IMR-90 (cell line): ENCODE data around the gene FAM83E. TPM values are rescaled to one million over a fixed set of nuclear protein-coding genes. Genes with fewer than 3 reads are reported as not detected.

Experiments used
- ATAC-seq: fragments of 200-7000 bp; cut with Tn5 transposase; 2 replicates; pipeline ENCODE4 v1.9.1; 2020; ENCODE audit warnings: low read depth, mild to moderate bottlenecking, moderate library complexity
- BruUV-seq: library from RNA; stranded (reverse); fragments of 400-500 nt; replicated peaks from 2 replicates; lab custom pipeline; 2021; lab: Mats Ljungman, UMichigan
- CTCF ChIA-PET: fragments of 300-600 bp; formaldehyde crosslinking; extraction: SDS; loops from one replicate; lab custom pipeline; 2021; ENCODE audit warnings: antibody characterized with exemption; lab: Yijun Ruan, JAX
- POLR2A ChIA-PET: fragments of 300-600 bp; sonication (Branson Sonifier 250); formaldehyde crosslinking; loops from one replicate; lab custom pipeline; 2022; ENCODE audit warnings: antibody characterized with exemption; ENCODE audit not compliant: unreplicated experiment; lab: Charles Lee
- DNase-seq: peaks from one replicate; pipeline ENCODE4 v3.0.0; 2013
- H2AFZ ChIP-seq: replicated peaks from 2 replicates; pipeline ENCODE3; 2013; ENCODE audit warnings: low read length, mild to moderate bottlenecking; ENCODE audit not compliant: poor library complexity
- H2AK5ac ChIP-seq: 2 replicates; pipeline ENCODE4 v1.6.1; 2013; ENCODE audit warnings: low read depth, low read length, inconsistent platforms
- H2AK9ac ChIP-seq: replicated peaks from 2 replicates; pipeline ENCODE3; 2013; ENCODE audit warnings: mild to moderate bottlenecking, low read depth, low read length, moderate library complexity; ENCODE audit not compliant: poor library complexity
- H2BK120ac ChIP-seq: 2 replicates; pipeline ENCODE4 v1.6.1; 2013; ENCODE audit warnings: low read depth, low read length, inconsistent platforms
- H2BK15ac ChIP-seq: 3 replicates; pipeline ENCODE4 v1.6.1; 2013; ENCODE audit warnings: low read depth, low read length, inconsistent platforms
- H2BK20ac ChIP-seq: 2 replicates; pipeline ENCODE4 v1.6.1; 2013; ENCODE audit warnings: low read depth, mild to moderate bottlenecking, inconsistent platforms, low read length, moderate library complexity
- H2BK5ac ChIP-seq: 2 replicates; pipeline ENCODE4 v1.6.1; 2013; ENCODE audit warnings: mild to moderate bottlenecking, low read depth, low read length, inconsistent platforms; ENCODE audit not compliant: poor library complexity, severe bottlenecking
- H3K14ac ChIP-seq: replicated peaks from 2 replicates; pipeline ENCODE4 v1.6.1; 2013; ENCODE audit warnings: low read depth, low read length, inconsistent platforms
- H3K18ac ChIP-seq: 2 replicates; pipeline ENCODE4 v1.6.1; 2013; ENCODE audit warnings: low read depth, low read length, control low read depth
- H3K23ac ChIP-seq: 2 replicates; pipeline ENCODE4 v1.6.1; 2013; ENCODE audit warnings: low read depth, low read length, inconsistent platforms
- H3K27ac ChIP-seq: 2 replicates; pipeline ENCODE4 v1.5.1; 2013; ENCODE audit warnings: mild to moderate bottlenecking, control low read depth, low read length; ENCODE audit not compliant: insufficient read depth
- H3K27me3 ChIP-seq: 2 replicates; pipeline ENCODE4 v1.6.1; 2013; ENCODE audit warnings: low read length; ENCODE audit not compliant: control insufficient read depth, insufficient read depth
- H3K36me3 ChIP-seq: 2 replicates; pipeline ENCODE4 v1.6.1; 2013; ENCODE audit warnings: low read length, mixed read lengths; ENCODE audit not compliant: control insufficient read depth, insufficient read depth
- H3K4ac ChIP-seq: 2 replicates; pipeline ENCODE4 v1.6.1; 2013; ENCODE audit warnings: low read depth, low read length, inconsistent platforms
- H3K4me1 ChIP-seq: 2 replicates; pipeline ENCODE4 v1.6.1; 2013; ENCODE audit warnings: low read length, mixed read lengths; ENCODE audit not compliant: control insufficient read depth, insufficient read depth
- H3K4me2 ChIP-seq: 2 replicates; pipeline ENCODE4 v1.6.1; 2013; ENCODE audit warnings: low read depth, mild to moderate bottlenecking, control low read depth, low read length, moderate library complexity
- H3K4me3 ChIP-seq: 2 replicates; pipeline ENCODE4 v1.5.1; 2013; ENCODE audit warnings: low read depth, mild to moderate bottlenecking, control low read depth, low read length, moderate library complexity; ENCODE audit not compliant: insufficient read depth
- H3K56ac ChIP-seq: 2 replicates; pipeline ENCODE4 v1.6.1; 2013; ENCODE audit warnings: low read length, inconsistent platforms; ENCODE audit not compliant: insufficient read depth; ENCODE audit errors: extremely low read depth
- H3K79me1 ChIP-seq, 2 experiments: 2 replicates each; pipeline ENCODE4 v1.6.1; 2013; ENCODE audit warnings: low read length in 2 of 2, inconsistent platforms in 1 of 2, low read depth in 1 of 2
- H3K9ac ChIP-seq: 2 replicates; pipeline ENCODE4 v1.6.1; 2013; ENCODE audit warnings: low read depth, low read length, control low read depth
- H3K9me1 ChIP-seq: 2 replicates; pipeline ENCODE4 v1.6.1; 2013; ENCODE audit warnings: low read length, inconsistent platforms; ENCODE audit not compliant: insufficient read depth
- H3K9me3 ChIP-seq: 2 replicates; pipeline ENCODE4 v1.6.1; 2013; ENCODE audit warnings: low read length; ENCODE audit not compliant: control insufficient read depth, insufficient read depth
- H4K20me1 ChIP-seq: 2 replicates; pipeline ENCODE4 v1.6.1; 2013; ENCODE audit warnings: low read length, inconsistent platforms; ENCODE audit not compliant: insufficient read depth
- H4K5ac ChIP-seq: 2 replicates; pipeline ENCODE4 v1.6.1; 2013; ENCODE audit warnings: mild to moderate bottlenecking, low read depth, low read length, control low read depth
- H4K8ac ChIP-seq, 2 experiments: 2 replicates each; pipeline ENCODE4 v1.6.1; 2013; ENCODE audit warnings: low read depth in 2 of 2, low read length in 2 of 2, control low read depth in 1 of 2, inconsistent platforms in 1 of 2
- H4K91ac ChIP-seq: 2 replicates; pipeline ENCODE4 v1.6.1; 2013; ENCODE audit warnings: low read depth, low read length, inconsistent platforms; ENCODE audit not compliant: insufficient read depth
- CHD1 ChIP-seq: IDR thresholded peaks from 2 replicates; pipeline ENCODE4 v1.6.1; 2012; ENCODE audit warnings: low read depth, low read length, improper control_type of control experiment
- POLR2A ChIP-seq: IDR thresholded peaks from 2 replicates; pipeline ENCODE4 v1.6.1; 2012; ENCODE audit warnings: mild to moderate bottlenecking, low read depth, low read length
- SMC3 ChIP-seq: fragments of 150-350 bp; IDR thresholded peaks from 2 replicates; pipeline ENCODE4 v1.6.1; 2016; ENCODE audit warnings: low read depth, mild to moderate bottlenecking, antibody characterized with exemption, low read length, moderate library complexity
- WGBS, 2 experiments: methylation state at CpG; one replicate each; pipeline versions ENCODE4 v1.1.5 to v1.1.7; 2013; ENCODE audit warnings: missing lambda C conversion rate in 2 of 2; ENCODE audit not compliant: insufficient read length in 1 of 2; ENCODE audit errors: extremely low coverage in 2 of 2; 5-methylcytosine and 5-hydroxymethylcytosine counted together
- dilution Hi-C: fragments of 300-500 bp; cut with HindIII; formaldehyde crosslinking; loops from one replicate; pipeline ENCODE4 v1.14.3; 2018; ENCODE audit warnings: low sequenced_read_pairs; ENCODE audit not compliant: unreplicated experiment
- in situ Hi-C: fragments of 300-500 bp; cut with MboI; formaldehyde crosslinking; loops from 3 replicates; pipeline ENCODE4 v1.14.3; 2019; ENCODE audit warnings: low sequenced_read_pairs, inconsistent platforms, mixed read lengths
- intact Hi-C: fragments of 100-400 bp; cut with micrococcal nuclease; formaldehyde crosslinking; loops from 2 replicates; pipeline ENCODE4 v1.10.0; 2022
- polyA plus RNA-seq, 3 experiments: library from polyadenylated mRNA; depleted of rRNA; stranded (reverse); fragments of >200 nt; gene quantifications; 2 replicates each; pipeline ENCODE4 v1.2.3, GENCODE V29; 2012; ENCODE audit warnings: low replicate concordance in 1 of 3
- total RNA-seq: library from RNA; depleted of rRNA; stranded (reverse); fragments of >200 nt; gene quantifications from 2 replicates; pipeline ENCODE4 v1.2.3, GENCODE V29; 2012

Gene FAM83E
- total and polyA plus RNA-seq, 2 of the 4 experiments (the other 2 are of a cell fraction) = 0.05 to 0.36 TPM

DNA sequence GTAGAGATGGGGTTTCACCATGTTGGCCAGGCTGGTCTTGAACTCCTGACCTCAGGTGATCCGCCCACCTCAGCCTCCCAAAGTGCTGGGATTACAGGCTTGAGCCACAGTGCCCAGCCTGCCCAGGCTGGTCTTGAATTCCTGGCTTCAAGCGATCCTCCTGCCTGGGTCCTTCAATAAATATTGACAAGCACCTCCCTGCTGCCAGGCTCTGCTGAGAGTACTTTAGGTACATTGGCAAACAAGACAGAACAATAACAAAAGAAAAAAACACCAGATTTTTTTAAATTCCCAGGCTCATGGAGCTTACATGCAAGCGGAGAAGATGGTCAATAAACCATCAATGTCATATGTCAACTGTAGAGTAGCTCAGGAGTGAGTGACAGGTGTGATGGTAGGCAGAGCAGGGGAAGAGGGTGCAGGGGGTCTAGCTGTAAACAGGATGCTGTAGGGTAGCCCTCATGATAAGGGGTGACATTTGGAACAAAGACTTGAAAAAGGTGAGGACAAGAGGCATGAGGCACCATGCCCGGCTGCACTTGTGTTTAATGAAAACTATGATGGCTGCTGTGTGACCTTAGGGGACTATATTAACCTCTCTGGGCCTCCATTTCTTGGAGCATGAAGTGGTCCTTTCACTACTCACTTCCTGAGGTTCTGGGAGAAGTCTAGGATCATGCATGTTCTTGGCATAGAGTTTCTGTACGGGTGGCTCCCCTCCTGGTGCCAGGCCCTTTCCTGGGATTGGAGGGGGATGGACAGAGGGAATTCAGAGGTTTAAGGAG lies 43.3 kb downstream of the FAM83E start:
- H2BK15ac ChIP-seq = no peak overlapping the region
- no CpG with 5 or more reads among the region's 5 CpGs for WGBS, 2 experiments
- no peak overlapping the region for H2BK120ac ChIP-seq
- intact Hi-C loops (no loop called here), dilution Hi-C loops (no loop called here), in situ Hi-C loops (no loop called here)
- no peak for TF ChIP-seq CHD1
- no peak for TF ChIP-seq SMC3
- no peak for TF ChIP-seq POLR2A
- H3K14ac ChIP-seq = no peak overlapping the region
- no peak overlapping the region for H2BK5ac ChIP-seq
- no peaks in the 10 kb centered on the region for H3K79me1 ChIP-seq
- H3K18ac ChIP-seq = no peak overlapping the region
- CTCF ChIA-PET = interaction anchor here (0.7 kb wide), 1 partner anchor 148 kb away, joined by 3 read pairs; no protein-coding TSS in a partner anchor
- no peak overlapping the region for H2AK5ac ChIP-seq
- H3K4me3 ChIP-seq = no peak overlapping the region
- DNase-seq (no peak), ATAC-seq (no peak)
- H3K4me2 ChIP-seq = no peak overlapping the region
- H3K9ac ChIP-seq = no peak overlapping the region
- no peaks in the 10 kb centered on the region for H4K20me1 ChIP-seq
- peaks cover 3% of the 10 kb centered on the region; the same call in 1 of the 2 replicates for H3K4me1 ChIP-seq
- H3K56ac ChIP-seq = no peak overlapping the region
- no peak overlapping the region for H3K23ac ChIP-seq
- POLR2A ChIA-PET = no interaction called here
- H3K9me1 ChIP-seq = no peaks in the 10 kb centered on the region
- H3K4ac ChIP-seq = no peak overlapping the region
- H2AFZ ChIP-seq = no peak overlapping the region
- no peaks in the 10 kb centered on the region for H3K9me3 ChIP-seq
- no peak overlapping the region for H2BK20ac ChIP-seq
- no TSS peak for BruUV-seq
- H4K5ac ChIP-seq = no peak overlapping the region
- H3K36me3 ChIP-seq = no peaks in the 10 kb centered on the region
- no peak overlapping the region for H2AK9ac ChIP-seq
- no peak overlapping the region for H4K8ac ChIP-seq
- no peak overlapping the region for H3K27ac ChIP-seq
- no peaks in the 10 kb centered on the region for H3K27me3 ChIP-seq
- no peak overlapping the region for H4K91ac ChIP-seq
